Breast epithelium (tissue), 4 donors: Measurements from ENCODE around the gene KCNIP3. TPM values are rescaled to one million over a fixed set of nuclear protein-coding genes. Genes with fewer than 3 reads are reported as not detected.
"Not testable (repeated sequence)": the region's sequence is repeated elsewhere in the genome, so short reads cannot be mapped to it uniquely, and the experiment has no call there.

Experiments used
- DNase-seq, 2 donors: peaks; one replicate each; pipeline ENCODE4 v3.0.0-alpha.2; 2019; ENCODE audit warnings: low spot score in 2 of 2
- H3K27ac ChIP-seq, 2 donors: fragments of 200-600 bp; sonication (generic) in 1 of 2; one replicate each; pipeline ENCODE4 v1.5.1; 2016 to 2019; ENCODE audit warnings: mild to moderate bottlenecking in 1 of 2
- H3K27me3 ChIP-seq, 2 donors: fragments of 200-600 bp; sonication (generic) in 1 of 2; one replicate each; pipeline versions ENCODE4 v1.5.1 to v1.6.0; 2017 to 2019; ENCODE audit warnings: control low read depth in 1 of 2, mild to moderate bottlenecking in 1 of 2
- H3K36me3 ChIP-seq: fragments of 200-600 bp; one replicate; pipeline ENCODE4 v1.5.1; 2019
- H3K4me1 ChIP-seq, 2 donors: fragments of 200-600 bp; sonication (generic); one replicate each; pipeline ENCODE4 v1.5.1; 2016 to 2019; ENCODE audit warnings: control low read depth in 1 of 2
- H3K4me3 ChIP-seq, 3 donors: fragments of 200-600 bp; sonication (generic); 1 replicate in 2 of 3; 2 replicates in 1 of 3; pipeline ENCODE4 v1.5.1; 2016 to 2019; ENCODE audit warnings: mild to moderate bottlenecking in 3 of 3, moderate library complexity in 2 of 3
- H3K9me3 ChIP-seq, 2 donors: fragments of 200-600 bp; sonication (generic) in 1 of 2; one replicate each; pipeline ENCODE4 v1.5.1; 2016 to 2019; ENCODE audit warnings: control low read depth in 1 of 2
- POLR2A ChIP-seq: fragments of 450-650 bp; IDR thresholded peaks from one replicate; pipeline ENCODE4 v1.6.1; 2016; ENCODE audit warnings: antibody characterized with exemption, mild to moderate bottlenecking, moderate library complexity
- POLR2AphosphoS5 ChIP-seq, 3 donors: sonication (generic); formaldehyde crosslinking; IDR thresholded peaks; one replicate each; pipeline ENCODE4 v1.6.1; 2017; ENCODE audit warnings: antibody characterized with exemption in 3 of 3
- intact Hi-C: fragments of 100-400 bp; cut with DNase I; formaldehyde crosslinking; loops from one replicate; pipeline ENCODE4 v1.15.1; 2023; ENCODE audit warnings: low total_unique reads
- total RNA-seq, 3 donors: library from RNA; depleted of rRNA; stranded (reverse); fragments of >200 nt; gene quantifications; one replicate each; pipeline ENCODE4 v1.1.0, GENCODE V29; 2016
- TF ChIP-seq, protein P1 (sequence below), 3 donors: fragments of 450-650 bp; IDR thresholded peaks; one replicate each; pipeline ENCODE4 v1.5.1; 2016 to 2017; ENCODE audit warnings: antibody characterized with exemption in 3 of 3, mild to moderate bottlenecking in 3 of 3, moderate library complexity in 3 of 3

KCNIP3 gene
- total RNA-seq, 3 donors from 2014 or later, result 14.4 to 30.1 (median 15.1) TPM

DNA sequence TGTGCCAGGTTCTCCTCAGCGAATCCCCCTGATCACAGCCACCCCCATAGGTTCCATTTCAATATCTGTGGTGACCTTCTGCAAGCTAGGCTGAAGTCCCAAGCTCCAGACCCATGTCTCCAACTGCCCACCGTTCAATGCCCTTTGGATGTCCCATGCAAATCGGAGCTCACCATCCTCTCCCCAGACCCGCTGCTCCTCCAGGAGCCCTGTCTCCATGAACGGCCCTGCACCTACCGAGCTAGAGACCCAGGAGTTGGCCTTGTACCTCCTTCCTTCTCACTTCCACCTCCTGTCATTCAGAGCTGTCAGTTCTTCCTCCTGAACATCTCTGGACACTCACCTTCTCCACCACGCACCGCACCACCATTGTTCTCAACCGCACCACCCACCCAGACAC is 104.3 kb downstream of the KCNIP3 start:
- Histone ChIP-seq H3K9me3 (no peaks in the 10 kb centered on the region), H3K27me3 (no peaks in the 10 kb centered on the region), H3K36me3 (no peaks in the 10 kb centered on the region), H3K4me1 (peaks cover 0 to 4% of the 10 kb centered on the region in 2 donors), H3K27ac (peak overlapping the region in 1 of 2 donors; percentile 76), H3K4me3 (peak overlapping the region; percentile 72 to 95 (median 78))
- no peak for TF ChIP-seq POLR2AphosphoS5 (IDR thresholded peaks at IDR 0.05)
- intact Hi-C loops, result no loop called here
- DNase-seq, result no peak

DNA sequence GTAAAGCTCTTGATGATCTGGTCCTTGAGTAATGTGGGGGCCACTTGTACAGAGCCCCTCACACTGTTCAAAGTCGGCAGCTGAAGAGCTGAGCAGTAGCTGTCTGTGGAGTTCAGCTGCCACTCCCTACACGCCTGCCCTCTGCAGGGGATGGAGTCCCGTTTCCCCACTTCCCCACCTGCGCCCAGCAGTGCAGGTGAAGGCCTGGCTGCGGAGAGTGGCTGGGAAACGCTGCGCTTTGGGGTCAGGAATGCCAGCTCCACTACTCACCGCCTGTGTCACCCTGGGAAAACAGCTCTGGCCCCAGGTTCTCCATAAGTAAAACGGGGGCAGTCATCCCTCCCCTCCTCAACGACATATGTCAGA is 104.8 kb downstream of the KCNIP3 start:
- intact Hi-C loops, result not testable (repeated sequence)

DNA sequence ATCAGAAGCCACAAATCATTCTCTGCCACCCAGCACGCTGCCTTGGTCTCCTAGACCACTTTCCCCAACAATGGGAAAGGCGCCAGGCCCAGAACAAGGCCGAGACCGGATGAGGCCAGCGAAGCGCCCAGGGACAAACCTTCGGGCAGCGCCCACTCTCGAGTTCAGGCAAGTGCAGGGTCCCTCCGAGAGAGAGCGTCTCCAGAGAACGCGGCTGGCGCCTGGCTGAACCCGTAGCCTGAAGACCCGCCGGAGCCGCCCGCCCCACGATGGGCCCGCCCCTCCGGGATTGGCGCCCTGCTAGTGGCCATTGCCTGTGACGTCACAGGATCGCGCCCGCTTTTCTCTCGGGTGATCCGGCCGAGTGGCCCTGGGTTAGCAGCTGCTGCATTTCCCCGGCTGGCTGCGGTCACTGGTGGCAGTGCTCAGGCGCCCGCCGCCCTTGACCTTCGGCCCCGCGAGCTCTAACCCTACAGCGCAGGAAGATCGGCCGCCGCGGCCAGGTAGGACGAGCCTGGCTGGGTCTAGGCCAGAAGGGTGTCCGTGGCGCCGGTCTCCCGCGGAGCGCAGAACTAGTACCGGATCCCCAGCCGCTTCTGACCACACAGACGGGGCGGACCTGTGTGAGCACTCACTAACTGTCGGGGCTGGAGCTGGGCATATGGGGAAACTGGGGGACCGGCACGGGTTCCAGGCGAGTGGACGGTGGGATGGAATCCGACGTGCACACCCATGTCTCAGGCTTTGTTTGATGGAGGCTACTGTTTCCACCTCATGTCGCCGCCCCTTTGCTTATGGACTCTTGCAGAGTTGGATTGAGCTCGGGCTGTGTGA is 105.4 kb downstream of the KCNIP3 start, which contains the start of gene FAHD2A:
Gene FAHD2A (plus strand): TSS at position 339 of the 834 bp plus-strand sequence. CDS start 2,851 bp downstream, outside the sequence.
- H3K4me3 ChIP-seq, result peak within 1 kb of the TSS; percentile 72 to 95 (median 78)
- H3K9me3 ChIP-seq, result no peaks in the 10 kb centered on the region
- H3K27me3 ChIP-seq, result no peaks in the 10 kb centered on the region
- TF ChIP-seq POLR2A, result peak; percentile 45
- TF ChIP-seq, protein P1, sequence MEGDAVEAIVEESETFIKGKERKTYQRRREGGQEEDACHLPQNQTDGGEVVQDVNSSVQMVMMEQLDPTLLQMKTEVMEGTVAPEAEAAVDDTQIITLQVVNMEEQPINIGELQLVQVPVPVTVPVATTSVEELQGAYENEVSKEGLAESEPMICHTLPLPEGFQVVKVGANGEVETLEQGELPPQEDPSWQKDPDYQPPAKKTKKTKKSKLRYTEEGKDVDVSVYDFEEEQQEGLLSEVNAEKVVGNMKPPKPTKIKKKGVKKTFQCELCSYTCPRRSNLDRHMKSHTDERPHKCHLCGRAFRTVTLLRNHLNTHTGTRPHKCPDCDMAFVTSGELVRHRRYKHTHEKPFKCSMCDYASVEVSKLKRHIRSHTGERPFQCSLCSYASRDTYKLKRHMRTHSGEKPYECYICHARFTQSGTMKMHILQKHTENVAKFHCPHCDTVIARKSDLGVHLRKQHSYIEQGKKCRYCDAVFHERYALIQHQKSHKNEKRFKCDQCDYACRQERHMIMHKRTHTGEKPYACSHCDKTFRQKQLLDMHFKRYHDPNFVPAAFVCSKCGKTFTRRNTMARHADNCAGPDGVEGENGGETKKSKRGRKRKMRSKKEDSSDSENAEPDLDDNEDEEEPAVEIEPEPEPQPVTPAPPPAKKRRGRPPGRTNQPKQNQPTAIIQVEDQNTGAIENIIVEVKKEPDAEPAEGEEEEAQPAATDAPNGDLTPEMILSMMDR (IDR thresholded peaks at IDR 0.05), result no peak
- peak; percentile 57 to 92 (median 87) for TF ChIP-seq POLR2AphosphoS5 (IDR thresholded peaks at IDR 0.05)
- intact Hi-C loops, result no loop called here
- H3K27ac ChIP-seq, result peak within 1 kb of the TSS; percentile 76 to 87
- peaks cover 0 to 4% of the 10 kb centered on the region in 2 donors for H3K4me1 ChIP-seq
- no peaks in the 10 kb centered on the region for H3K36me3 ChIP-seq
- peak; percentile 94 to 98 for DNase-seq

More for the DNA sequence above, 104.8 kb downstream of the KCNIP3 start:
- DNase-seq, H3K36me3 ChIP-seq, H3K4me1 ChIP-seq, H3K27me3 ChIP-seq, H3K9me3 ChIP-seq: not testable (repeated sequence)
- H3K27ac ChIP-seq, result peak overlapping the region; percentile 76 to 87
- peak overlapping the region; percentile 72 to 95 (median 78) for H3K4me3 ChIP-seq

DNA sequence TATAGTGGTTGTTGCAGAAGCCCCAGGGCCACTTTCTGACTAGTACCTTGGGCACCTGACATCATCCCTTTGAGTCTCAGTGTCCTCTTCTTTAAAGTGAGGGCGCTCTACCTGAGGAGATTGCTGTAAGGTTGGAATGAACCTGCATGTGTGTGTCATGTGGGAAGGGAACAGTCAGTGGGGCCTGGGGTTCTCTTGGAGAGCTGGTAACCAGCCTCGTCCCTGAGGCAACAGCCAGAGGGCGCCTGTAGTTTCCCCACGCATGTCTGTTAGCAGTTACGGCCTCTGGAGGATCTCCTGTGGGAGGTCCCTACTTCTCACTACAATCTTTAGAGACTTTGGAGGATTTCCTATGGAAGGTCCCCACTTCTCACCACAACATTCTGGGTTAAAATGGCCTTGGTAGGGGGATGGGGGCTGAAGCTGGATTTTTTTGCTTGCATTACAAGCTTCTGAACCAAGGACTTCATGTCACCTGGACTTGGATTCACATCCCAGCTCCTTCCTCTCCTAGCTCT is 106.1 kb downstream of the KCNIP3 start:
- peak overlapping the region; percentile 76 to 87 for H3K27ac ChIP-seq
- H3K27me3 ChIP-seq, DNase-seq, H3K36me3 ChIP-seq, H3K9me3 ChIP-seq, H3K4me1 ChIP-seq, intact Hi-C loops: not testable (repeated sequence)
- H3K4me3 ChIP-seq, result peak overlapping the region; percentile 72 to 95 (median 78)

DNA sequence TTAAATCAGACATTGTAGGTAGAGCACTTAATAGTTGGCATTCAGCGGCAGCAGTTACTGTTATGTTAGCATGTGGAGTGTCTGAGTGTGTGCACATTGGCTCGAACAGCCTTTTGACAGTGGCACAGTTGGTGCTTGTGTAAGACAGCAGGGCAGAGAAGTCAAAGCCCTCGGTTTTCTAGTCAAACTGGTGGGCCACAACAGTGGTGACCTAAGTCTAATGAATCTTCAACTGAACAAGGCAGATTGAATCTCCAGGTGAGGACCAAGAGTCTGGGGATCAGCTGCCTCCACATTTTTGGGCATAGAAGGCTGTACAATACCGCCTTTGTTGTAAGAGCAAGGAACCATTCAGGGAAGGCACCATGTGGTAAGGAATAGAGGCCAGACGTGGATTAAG is 106.7 kb downstream of the KCNIP3 start:
- H3K9me3 ChIP-seq, DNase-seq, intact Hi-C loops, H3K27ac ChIP-seq, H3K36me3 ChIP-seq, H3K27me3 ChIP-seq, H3K4me1 ChIP-seq: not testable (repeated sequence)
- H3K4me3 ChIP-seq, result peak overlapping the region in 1 of 3 donors; percentile 72

DNA sequence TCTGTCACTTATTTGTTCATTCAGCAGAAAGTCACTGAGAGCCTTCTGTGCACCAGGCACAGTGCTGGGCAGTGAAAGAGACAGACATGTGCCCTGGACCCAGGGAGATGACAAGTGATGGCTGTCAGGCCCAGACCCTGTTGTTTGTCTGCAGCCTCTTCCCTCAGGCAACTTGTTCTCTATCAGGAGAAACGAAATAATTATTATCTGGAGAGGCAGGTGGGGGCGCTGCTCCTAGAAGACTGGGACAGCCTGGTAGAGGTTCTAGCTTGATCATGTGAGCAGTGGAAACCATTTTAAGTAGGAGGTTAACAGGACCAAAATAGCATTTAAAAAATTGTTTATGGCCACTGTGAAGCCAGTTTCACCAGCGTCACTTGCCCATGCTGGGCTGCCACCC is 107.5 kb downstream of the KCNIP3 start:
- DNase-seq, intact Hi-C loops, H3K27me3 ChIP-seq, H3K36me3 ChIP-seq, H3K4me3 ChIP-seq, H3K4me1 ChIP-seq, H3K27ac ChIP-seq, H3K9me3 ChIP-seq: not testable (repeated sequence)

DNA sequence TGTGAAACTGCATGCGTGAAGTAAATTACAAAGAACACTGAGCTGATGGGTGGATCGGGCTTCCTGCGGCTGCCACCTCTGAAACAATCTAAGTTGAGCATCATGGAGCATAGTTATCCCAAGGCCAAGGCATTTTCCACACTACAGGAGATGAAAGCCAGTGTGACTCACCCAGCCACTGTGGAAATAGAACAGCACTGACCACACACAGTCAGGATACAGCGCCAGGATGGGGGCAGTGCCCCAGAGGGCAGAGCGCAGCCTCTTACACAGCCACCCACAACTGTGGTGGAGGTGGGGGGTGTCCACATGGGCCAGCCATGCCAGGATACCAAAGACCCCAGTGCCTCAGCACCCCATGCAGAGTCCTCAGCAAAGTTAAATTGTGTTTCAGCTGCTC is 114.1 kb downstream of the KCNIP3 start:
- H3K27me3 ChIP-seq, H3K4me1 ChIP-seq, H3K36me3 ChIP-seq, intact Hi-C loops, H3K27ac ChIP-seq, H3K4me3 ChIP-seq, H3K9me3 ChIP-seq, DNase-seq: not testable (repeated sequence)

DNA sequence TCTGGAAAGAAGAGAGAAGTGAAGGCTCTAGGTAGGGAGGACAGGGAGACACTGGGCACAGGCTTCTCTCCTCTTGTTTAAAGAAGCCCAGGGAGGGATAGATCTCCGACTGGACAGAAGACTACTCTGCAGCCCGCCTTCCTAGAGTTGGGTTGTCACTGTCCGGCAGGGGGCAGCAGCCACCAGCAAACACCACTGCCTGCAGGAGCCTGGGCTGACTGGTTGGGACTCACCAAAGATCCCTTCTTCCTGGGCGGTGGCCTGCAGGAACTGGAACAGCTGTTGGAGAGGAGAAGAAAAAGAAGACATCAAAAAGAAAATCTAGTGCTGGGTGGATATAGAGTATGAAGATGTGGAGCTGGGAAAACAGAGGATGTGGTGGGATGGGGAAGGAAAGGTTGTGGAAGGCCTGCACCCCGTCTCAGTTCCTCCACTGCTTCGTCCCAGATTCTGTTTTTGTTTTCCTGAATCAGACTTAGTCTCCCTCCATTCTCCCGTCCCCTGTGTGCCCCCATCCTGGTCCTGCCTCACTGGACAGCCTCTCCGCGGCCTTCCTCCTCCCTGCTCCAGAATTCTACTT is 117.0 kb downstream of the KCNIP3 start:
- TF ChIP-seq, protein P1 (IDR thresholded peaks at IDR 0.05), result peak; percentile 68 to 92 (median 77)
- H3K4me1 ChIP-seq, H3K36me3 ChIP-seq, H3K9me3 ChIP-seq, H3K27me3 ChIP-seq, H3K27ac ChIP-seq, intact Hi-C loops, H3K4me3 ChIP-seq: not testable (repeated sequence)
- peak; percentile 82 to 91 for DNase-seq

DNA sequence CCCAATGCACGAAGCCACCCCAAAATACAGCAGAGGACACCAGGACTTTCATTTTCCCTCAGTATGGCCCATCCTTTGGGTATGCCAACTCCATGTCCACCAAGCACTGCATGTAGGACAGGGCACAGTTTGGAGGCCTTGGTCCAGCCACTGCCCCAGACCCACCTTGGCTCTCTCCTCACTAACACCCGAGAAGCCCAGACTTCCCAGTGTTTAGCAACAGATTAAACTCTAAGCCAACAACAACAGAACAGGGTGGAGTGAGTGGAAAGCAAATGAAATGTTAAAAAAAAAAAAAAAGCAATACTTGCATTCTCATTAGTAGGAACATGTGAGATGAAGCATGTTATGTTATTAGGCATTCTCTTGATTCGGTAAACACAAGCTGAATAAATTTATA is 118.0 kb downstream of the KCNIP3 start:
- intact Hi-C loops, H3K36me3 ChIP-seq, H3K27me3 ChIP-seq, H3K4me1 ChIP-seq, H3K27ac ChIP-seq, H3K9me3 ChIP-seq, DNase-seq, H3K4me3 ChIP-seq: not testable (repeated sequence)

DNA sequence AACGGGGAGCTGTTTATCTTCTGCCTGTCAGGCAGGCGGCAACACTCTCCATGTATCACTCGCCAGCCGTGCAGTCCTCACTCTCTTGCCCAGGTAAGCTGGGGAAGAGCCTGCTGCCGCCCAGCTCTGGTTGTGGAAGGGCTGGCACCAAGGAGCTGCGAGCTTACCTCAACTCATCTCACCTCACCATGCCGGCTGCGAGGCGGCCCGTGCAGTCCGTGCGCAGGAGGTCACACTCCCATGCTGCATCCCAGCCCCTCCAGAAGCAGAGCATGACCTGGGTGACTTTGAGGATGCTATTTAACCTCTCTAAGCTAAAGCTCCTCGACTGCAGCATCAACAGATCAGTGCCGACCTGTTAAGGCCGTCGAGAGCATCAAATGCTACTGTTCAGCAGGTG is 118.4 kb downstream of the KCNIP3 start:
- H3K27ac ChIP-seq, H3K4me1 ChIP-seq, H3K27me3 ChIP-seq, H3K4me3 ChIP-seq, H3K36me3 ChIP-seq, intact Hi-C loops, H3K9me3 ChIP-seq, DNase-seq: not testable (repeated sequence)
